GM20431 (cell line): ENCODE results near the gene PDZD8.
"Not testable (repeated sequence)": the region's sequence is repeated elsewhere in the genome, so short reads cannot be mapped to it uniquely, and the experiment has no call there.

ENCODE experiments used
- in situ Hi-C: fragments of 300-500 bp; cut with MseI, MboI; formaldehyde crosslinking; loops from one replicate; pipeline ENCODE4 v1.15.0; 2020; ENCODE audit warnings: low sequenced_read_pairs; ENCODE audit not compliant: unreplicated experiment

The PDZD8 gene

DNA sequence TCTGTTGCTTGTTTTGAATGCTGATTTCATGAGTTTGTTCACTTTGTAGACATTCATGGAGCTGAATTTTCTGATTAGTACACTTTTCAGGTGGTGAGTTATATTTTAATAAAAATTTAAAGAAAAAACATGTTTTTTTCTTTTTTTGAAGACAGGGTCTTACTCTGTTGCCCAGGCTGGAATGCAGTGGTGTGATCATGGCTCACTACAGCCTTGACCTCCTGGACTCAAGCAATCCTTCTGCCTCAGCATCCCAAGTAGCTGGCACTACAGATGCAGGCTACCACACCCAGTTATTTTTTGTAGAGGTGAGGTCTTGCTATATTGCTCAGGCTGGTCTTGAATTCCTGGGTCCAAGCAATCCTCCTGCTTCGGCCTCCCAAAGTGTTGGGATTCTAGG is 23.7 kb downstream of the PDZD8 start:
- in situ Hi-C loops, result no loop called here

DNA sequence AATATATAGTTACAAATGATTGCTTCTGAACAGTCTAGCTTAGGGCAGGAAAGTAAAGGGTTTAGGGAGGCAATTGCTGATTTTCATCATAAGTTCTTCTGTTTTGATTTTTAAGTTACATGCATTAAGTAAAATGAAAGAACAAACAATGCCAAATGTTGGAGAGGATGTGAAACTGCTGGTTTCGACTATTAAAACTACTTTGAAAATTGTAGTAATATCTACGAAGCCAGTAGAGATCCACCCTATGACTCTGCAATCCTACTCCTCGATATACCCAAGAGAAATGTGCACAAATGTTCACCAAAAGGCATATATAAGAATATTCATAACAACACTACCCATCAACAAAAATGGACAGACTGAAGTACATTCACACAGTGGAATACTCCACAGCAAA is 24.3 kb downstream of the PDZD8 start:
- in situ Hi-C loops, result no loop called here

DNA sequence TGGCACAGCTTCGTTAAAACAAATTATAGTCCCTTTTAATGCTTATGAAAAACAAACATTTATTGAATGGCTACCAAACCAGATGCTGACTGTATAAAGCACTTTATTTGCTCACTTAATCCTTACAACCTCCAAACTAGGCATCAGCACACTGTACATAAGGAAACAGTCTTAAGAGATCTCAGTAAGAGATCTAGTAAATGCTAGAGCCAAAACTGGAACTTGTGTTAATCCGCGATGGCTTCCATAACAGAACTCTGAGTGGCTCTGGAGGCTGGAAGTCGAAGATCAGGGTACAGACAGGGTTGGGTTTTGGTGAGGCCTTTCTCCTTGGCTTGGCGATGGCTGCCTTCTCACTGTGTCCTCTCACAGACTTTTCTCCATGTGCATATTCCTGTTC is 27.0 kb downstream of the PDZD8 start:
- in situ Hi-C loops, result no loop called here

DNA sequence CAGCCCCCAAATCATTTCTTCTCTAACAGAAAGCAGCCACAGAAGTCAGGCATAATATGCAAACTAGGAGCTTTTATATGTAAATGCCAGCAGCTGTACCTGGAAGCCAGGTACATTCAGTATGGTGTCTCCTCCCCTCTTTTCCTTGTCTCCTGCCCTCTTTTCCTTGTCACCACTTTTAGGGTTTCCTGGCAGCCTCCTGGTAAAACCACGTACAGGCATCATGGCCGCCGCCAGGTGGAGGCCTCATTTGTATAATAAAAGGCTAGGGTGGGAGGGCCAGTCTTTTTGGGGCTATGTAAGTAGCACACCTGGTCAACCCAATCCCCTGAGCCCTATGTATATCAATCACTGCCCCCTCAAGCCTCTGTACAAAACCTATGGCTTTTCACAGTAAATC is 28.7 kb downstream of the PDZD8 start:
- in situ Hi-C loops, result no loop called here

DNA sequence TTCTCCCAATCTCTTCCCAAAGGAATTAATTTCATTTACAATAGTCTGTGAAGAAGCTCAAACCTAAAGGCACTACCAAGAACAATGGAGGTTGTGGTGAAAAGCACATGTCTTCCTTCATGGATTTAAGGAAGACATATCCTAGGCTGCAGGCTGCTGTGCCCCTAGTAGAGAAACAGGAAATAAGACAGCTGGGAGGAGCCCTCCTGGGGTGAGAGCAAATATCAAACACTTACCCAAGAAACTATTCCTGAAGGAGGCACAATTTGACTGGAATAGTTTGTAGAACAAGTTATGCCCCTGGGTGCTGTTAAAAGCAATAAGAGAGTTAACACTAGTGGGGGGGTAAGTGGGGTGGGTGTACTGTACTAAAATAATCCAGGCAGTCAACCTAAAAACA is 30.1 kb downstream of the PDZD8 start:
- in situ Hi-C loops, result no loop called here

DNA sequence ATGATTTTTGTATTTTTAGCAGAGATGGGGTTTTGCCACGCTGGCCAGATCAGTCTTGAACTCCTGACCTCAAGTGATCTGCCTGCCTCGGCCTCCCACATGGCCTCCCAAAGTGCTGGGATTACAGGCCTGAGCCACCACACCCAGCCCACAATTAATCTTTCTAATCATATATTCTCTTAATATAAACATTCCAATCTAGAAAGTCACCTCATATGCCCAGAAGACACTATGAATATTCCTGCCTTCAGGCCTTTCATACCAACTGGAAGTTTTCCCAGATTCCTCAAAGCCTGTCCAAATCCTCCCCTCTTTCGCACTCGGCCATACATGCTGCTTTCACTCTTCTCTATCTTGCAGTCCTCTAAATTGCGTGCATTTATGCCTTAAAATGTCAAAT is 32.6 kb downstream of the PDZD8 start:
- in situ Hi-C loops, result no loop called here

DNA sequence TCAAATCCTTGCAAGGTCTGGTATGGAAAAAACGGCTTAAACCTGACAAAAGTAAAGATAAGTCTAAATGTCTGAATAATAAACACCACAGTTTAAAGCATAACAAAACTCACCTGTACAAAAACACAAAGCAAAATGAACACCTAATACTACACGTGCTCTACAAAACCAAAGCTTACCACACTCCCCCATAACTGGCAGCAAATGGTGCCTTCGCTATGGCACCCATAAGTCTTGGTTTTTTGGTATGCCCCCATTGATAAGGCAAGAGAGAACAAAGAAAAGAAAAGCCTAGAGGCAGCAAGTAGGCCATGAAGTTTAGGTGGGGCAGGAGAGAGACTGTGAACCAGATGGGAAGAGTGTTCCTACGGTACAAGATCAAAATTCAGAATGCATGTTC is 34.2 kb downstream of the PDZD8 start:
- in situ Hi-C loops, result no loop called here

DNA sequence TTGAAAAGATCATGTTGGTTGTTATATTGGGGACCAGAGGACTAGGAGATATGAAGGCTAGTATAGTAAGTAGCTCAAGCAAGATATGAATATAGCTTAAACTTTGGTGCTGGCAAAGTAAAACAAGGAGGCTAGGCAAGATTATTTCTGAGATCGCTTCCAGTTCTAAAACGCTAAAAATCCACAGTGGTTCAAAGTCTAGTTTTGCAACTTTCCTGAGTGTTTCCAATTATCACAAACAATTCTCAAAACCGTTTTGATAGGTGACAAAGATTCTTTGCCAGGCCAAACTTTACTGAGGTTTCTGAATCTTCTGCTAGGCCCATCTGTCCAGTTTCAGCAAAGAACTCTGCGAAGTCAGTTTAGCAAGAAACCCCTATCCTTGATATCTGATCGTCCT is 35.3 kb downstream of the PDZD8 start:
- in situ Hi-C loops, result no loop called here

DNA sequence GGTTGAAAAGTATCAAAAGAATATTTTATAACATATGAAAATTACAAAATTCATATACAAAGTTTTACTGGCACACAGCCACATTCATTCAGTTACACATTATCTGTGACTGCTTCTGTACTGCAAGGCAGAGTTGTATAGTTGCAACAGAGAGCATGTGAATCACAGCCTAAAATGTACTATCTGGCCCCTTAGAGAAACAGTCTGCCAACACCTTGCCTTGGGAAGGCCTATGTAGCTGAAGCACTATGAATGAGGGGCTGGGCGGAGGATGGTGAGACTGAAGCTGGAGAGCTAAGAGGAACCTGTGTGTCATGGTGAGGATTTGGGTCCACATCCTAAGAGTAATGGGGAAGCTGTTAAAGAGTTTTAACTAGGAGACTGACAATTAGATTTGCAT is 35.7 kb downstream of the PDZD8 start:
- in situ Hi-C loops, result no loop called here

DNA sequence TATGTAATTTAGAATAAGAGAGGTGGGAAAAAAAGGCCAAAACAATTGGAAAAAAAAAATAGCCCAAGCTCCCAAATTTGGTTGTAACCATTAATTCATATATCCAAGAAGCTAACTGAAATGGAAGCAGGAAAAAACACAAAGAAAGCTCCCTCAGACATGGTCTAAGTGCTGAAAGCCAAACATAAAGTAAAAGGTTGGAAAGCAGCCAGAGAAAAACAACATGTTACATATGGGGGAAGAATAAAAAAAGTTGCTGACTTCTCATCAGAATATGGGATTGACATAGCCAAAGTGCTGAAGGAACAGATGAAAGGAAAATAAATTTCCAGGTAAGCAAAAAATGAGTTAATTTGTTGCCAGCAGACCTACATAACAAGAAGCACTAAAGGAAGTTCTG is 40.3 kb downstream of the PDZD8 start:
- in situ Hi-C loops, result no loop called here

DNA sequence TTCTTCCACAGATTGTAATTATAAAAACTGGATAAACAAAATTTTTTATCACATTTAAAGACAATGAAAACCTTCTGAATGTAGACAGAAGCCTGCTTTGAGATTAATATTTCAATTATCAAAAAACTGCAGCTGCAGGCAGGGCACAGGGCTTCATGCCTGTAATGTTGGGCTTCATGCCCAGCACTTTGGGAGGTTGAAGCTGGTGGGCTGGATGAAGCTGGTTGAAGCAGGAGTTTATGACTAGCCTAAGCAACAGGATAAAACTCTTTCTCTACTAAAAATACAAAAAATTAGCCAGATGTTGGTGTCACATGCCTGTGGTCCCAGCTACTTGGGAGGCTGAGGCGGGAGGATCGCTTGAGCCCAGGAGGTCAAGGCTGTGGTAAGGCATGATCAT is 41.2 kb downstream of the PDZD8 start:
- in situ Hi-C loops, result no loop called here

DNA sequence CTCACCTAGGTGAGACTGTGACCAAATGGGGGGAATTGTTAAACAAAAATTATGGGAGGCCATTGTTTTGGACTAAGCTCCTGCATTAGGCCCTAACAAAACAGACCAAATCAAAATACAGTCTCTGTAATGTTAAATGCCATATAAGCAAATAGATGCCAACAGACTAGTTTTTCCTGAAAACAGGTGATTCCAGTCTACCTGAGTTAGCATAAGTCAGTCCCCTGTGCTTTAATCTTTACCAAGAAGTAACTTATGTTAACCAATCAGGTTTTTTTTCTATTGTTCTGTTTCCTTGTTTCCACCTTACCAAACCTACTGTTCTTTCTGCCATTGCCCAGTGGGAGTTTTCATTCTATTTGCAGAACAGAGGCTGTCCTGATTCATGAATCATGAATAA is 48.0 kb downstream of the PDZD8 start:
- in situ Hi-C loops, result no loop called here

DNA sequence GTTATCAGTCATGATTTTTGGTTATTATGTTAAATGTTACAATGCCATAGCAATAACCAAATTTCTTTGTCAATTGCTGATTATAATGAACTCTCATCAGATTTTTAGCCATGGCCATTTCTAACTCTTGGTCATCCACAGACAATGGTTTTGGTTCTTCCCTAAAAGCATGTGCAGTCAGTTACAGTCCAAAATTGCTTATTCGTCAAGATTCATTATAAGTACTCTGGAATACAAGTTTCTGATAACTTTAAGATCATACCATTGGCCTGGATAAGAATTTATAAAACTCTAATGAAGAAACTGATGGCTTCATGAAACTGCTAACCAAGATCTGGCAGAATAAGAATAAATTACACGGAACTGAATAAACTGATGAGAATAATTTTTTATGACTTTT is 50.9 kb downstream of the PDZD8 start:
- in situ Hi-C loops, result no loop called here

DNA sequence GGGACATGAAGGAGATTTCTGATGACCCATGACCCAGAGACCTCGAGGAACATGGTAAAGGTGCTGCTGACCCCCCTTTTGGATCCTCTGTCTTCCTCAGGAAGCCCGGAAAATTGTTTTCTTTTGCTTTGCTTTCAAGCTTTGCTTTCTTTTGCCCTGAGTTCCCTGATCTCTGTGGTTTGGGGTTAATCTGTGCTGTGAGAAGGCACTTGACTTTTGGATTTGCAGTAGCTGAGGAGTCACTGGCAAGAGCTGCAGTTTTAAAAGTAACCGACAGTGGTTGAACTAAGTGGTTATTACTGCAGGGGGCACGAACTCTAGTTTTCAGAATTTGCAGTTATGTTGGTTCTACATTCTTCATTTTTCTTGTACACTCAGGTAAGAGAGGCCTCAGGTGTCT is 53.0 kb downstream of the PDZD8 start:
- in situ Hi-C loops, result no loop called here

DNA sequence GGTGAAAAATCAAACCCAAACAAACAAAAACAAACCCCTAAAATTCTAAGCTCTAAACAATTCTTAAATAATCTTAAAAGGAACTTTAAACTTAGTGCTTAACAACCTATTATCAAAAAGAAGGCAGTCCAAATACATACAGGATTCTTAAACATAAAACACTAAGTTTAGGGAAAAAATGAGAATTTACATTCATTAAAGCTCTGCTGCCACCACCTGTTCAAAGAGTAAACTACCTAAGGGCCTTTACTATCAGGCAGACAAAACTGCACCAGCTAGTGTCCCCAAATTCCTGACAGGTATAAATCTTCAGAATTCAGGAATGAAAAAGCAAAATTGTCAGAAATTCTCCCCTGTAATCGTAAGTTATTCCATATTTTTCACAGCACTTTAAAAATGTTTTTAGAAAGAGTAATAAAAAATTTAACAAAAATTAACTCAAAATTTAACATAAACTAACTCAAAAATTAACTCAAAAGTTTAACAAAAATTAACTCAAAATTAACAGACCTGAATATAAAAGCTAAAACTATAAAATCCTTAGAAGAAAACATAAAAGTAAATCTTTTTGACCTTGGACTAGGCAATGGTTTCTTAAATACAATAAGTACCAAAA is 55.1 kb downstream of the PDZD8 start:
- in situ Hi-C loops, result no loop called here

DNA sequence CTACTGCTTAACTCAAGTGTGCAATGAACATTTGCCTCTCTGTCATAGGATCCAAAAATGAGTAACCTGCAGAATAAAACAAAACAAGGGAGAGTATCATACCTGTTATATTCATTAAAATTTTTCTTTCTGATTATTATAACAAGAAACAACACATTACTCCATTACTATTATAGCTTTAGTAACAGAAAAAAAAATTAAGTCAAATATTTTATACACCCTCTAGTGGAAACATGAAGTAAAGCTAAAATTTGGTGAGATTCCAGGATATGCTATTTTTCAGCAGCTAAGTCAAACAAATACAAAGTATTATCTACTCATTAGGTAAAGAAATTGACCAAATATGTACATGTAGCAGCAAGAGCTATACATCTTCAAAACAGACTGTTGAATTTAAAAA is 56.3 kb downstream of the PDZD8 start:
- in situ Hi-C loops, result loop anchor here (10.0 kb wide), 1 partner anchor 94 kb away; no protein-coding TSS in a partner anchor

DNA sequence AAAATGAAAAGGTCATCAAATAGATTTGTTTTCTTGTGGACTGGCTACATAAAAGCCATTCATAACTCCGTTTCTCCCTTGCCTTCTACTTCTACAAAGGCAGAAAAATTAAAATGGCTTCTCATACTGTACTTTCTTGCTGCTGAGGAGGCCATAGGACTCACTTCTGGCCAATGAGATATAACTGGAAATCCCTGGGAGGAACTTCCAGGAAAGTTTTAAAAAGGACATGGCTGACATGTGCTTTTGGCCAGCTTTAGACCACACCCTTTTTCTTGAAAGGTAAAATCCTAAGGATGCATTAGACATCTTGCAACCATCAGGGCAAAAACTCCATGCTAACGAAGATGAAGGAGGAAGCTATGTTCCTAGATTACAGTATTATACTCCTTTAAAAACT is 58.5 kb downstream of the PDZD8 start:
- in situ Hi-C loops, result loop anchor here (10.0 kb wide), 1 partner anchor 92 kb away; no protein-coding TSS in a partner anchor

DNA sequence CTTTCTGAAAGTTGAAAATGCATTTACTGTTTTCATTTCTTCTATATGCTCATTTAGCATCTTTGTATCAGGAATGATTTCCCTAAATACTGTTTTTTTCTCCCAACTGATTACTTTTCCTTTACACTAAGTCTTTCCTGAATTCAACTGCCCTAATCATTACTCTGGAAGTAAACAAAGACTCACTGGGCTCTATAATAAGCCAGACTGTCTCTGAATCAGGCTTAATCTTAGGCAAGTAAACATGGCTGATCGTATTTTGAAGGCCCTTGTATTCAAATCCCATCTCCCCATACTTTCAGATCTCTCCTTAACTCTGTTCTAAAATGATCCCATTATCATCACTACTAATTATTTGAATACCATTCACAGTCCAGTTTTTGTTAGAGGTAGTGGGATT is 61.6 kb downstream of the PDZD8 start:
- in situ Hi-C loops, result loop anchor here (10.0 kb wide), 1 partner anchor 89 kb away; no protein-coding TSS in a partner anchor

DNA sequence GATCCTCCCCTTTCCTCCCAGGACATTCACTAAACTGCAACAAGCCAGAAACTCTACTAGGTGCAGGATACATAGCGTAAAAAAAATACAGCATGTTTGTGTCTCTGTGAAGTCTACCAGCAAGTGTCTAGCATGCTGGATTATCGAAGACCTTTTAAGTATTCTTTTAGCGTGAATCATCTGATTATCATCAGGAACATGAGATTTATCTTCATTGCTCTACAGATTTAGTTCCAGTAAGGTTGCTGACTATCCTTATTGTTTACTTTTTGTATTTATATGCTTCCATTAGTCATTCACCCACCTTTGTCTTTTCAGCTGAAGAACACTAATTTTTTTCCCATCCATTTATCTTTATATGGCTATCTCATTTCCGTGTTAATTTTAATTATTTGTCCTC is 62.8 kb downstream of the PDZD8 start:
- in situ Hi-C loops, result loop anchor here (10.0 kb wide), 1 partner anchor 88 kb away; no protein-coding TSS in a partner anchor

DNA sequence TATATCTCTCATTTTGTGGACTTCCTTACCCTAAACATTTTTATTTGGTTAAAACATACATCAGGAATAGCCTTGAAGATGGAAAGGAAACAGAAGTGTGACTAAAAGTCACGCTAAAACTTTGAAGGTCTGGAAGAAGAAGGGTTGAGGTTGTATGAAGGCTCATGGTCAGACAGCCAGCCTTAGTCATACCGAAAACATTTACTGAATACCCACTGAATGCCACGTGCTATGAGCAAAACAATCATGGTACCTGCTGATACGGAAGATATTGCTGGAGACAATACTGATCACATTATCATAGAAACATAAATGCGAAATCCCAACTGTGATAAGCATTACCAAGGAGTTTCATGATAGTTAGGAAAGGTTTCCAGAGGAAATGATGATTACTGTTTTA is 64.0 kb downstream of the PDZD8 start:
- in situ Hi-C loops, result loop anchor here (10.0 kb wide), 1 partner anchor 86 kb away; no protein-coding TSS in a partner anchor

DNA sequence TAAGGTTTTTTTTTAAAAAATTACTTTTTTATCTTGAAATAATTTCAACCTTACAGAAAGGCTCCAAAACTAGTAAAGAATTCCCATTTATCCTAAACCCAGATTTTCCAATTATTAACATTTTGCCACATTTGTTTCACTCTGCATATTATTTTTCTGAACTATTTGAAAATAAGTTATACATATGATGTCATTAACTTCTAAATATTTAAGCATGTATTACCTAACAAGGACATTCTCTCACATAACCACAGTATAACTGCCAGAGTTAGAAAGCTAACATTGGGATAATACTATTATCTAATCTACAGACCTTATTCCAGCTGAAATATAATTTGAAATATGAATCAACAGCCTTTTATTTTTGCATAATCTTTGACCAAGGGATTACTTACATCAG is 68.6 kb downstream of the PDZD8 start:
- in situ Hi-C loops, result no loop called here

DNA sequence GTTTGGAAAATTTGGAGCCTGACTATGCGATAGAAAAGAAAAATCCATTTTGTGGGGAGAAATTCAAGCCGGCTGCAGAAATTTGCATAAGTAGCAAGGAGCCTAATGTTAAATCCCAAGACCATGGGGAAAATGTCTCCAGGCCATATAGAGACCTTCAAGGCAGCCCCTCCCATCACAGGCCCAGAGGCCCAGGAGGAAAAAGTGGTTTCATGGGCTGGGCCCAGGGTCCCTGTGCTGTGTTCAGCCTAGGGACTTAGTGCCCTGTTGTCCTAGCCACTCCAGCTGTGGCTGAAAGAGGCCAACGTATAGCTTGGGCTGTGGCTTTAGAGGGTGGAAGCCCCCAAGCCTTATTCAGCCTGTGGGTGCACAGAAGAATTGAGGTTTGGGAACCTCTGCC is 71.8 kb downstream of the PDZD8 start:
- in situ Hi-C loops, result not testable (repeated sequence)
